ENCODE results near the gene ALPL. TPM values are rescaled to one million over a fixed set of nuclear protein-coding genes. Genes with fewer than 3 reads are reported as not detected.

Gene ALPL
- total RNA-seq, 1 donor from 2014 or later, result 11.7 TPM

DNA sequence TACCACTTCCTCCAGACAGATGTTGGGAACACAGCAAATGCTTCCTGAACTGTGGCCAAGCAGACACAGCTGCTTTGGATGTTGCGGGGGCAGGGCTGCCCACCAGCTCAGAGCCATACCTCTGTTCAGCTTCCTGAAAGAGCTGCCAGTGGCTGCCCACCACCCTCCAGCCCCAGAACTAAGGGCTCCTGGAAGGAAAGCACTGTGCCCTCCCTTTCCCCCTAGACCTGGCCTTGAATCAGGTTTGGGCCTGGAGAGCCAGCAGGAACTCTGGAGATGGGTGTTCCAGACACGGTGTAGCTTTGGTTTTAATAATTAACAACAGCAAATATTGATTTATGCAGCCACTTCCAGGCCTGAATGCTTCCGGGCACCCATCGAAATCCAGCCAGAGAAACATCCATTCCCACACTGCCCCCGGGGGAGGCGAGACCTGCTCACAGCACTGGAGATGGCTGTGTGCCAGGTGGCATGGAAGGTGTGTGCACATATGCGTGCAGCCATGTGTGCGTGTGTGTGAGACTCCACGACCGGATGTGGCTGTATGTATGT, 114.3 kb downstream of the ALPL start:
- DNase-seq (ENCODE audit: low spot score), result no peak
- Mint-ChIP-seq H3K4me3 (ENCODE audit: unreplicated experiment) (no peak overlapping the region), H3K27ac (ENCODE audit: unreplicated experiment) (no peak overlapping the region), H3K9me3 (ENCODE audit: unreplicated experiment) (no peaks in the 10 kb centered on the region), H3K36me3 (ENCODE audit: low read depth, unreplicated experiment) (no peaks in the 10 kb centered on the region), H3K27me3 (ENCODE audit: unreplicated experiment) (peaks cover 16% of the 10 kb centered on the region), H3K4me1 (ENCODE audit: unreplicated experiment) (peaks cover 4% of the 10 kb centered on the region)
- TF ChIP-seq, protein P1, sequence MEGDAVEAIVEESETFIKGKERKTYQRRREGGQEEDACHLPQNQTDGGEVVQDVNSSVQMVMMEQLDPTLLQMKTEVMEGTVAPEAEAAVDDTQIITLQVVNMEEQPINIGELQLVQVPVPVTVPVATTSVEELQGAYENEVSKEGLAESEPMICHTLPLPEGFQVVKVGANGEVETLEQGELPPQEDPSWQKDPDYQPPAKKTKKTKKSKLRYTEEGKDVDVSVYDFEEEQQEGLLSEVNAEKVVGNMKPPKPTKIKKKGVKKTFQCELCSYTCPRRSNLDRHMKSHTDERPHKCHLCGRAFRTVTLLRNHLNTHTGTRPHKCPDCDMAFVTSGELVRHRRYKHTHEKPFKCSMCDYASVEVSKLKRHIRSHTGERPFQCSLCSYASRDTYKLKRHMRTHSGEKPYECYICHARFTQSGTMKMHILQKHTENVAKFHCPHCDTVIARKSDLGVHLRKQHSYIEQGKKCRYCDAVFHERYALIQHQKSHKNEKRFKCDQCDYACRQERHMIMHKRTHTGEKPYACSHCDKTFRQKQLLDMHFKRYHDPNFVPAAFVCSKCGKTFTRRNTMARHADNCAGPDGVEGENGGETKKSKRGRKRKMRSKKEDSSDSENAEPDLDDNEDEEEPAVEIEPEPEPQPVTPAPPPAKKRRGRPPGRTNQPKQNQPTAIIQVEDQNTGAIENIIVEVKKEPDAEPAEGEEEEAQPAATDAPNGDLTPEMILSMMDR (IDR thresholded peaks at IDR 0.05; ENCODE audit: unreplicated experiment), result no peak

DNA sequence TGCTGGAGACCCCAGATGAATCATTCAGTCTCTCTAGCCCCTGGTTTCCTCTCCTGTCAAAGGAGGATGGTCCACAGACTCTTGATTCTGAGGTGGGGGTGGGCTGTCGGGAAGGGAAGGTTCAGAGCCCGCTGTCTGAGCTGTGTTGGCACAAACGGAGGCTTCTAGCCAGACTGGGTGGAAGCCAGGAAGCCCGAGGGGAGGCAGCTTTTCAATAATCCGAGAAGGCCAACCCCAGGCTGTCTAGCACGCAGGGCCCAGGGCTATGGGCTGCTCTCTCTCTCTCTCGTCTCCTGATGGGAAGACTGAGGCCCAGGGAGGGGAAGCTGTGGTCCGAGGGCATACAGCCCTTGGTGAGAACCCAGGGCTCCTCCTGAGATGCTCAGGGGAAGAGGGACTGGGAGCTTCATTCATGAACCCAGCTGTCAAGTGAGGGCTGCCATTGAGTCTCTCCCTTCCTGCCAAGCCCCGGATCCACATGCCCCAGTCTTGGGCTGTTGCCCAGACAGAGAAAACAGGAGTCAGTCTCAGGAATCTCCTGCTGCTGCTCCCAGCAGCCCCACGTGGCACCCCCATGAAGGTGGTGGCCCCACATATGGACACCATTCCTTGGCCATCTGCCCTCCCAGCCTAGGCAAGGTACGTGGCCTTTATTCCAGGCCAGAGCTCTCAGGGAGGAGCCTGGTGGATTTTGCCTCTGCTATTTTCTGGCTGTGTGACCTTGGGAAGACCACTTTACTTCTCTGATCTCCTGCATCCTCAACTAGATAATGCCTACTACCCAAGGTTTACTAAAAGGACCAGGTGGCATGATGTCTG, 115.6 kb downstream of the ALPL start:
- Mint-ChIP-seq H3K36me3 (ENCODE audit: low read depth, unreplicated experiment) (no peaks in the 10 kb centered on the region), H3K27me3 (ENCODE audit: unreplicated experiment) (peaks cover 18% of the 10 kb centered on the region), H3K9me3 (ENCODE audit: unreplicated experiment) (no peaks in the 10 kb centered on the region), H3K4me3 (ENCODE audit: unreplicated experiment) (no peak overlapping the region), H3K4me1 (ENCODE audit: unreplicated experiment) (peaks cover 4% of the 10 kb centered on the region), H3K27ac (ENCODE audit: unreplicated experiment) (no peak overlapping the region)
- TF ChIP-seq, protein P1 (IDR thresholded peaks at IDR 0.05; ENCODE audit: unreplicated experiment), result no peak
- DNase-seq (ENCODE audit: low spot score), result no peak

DNA sequence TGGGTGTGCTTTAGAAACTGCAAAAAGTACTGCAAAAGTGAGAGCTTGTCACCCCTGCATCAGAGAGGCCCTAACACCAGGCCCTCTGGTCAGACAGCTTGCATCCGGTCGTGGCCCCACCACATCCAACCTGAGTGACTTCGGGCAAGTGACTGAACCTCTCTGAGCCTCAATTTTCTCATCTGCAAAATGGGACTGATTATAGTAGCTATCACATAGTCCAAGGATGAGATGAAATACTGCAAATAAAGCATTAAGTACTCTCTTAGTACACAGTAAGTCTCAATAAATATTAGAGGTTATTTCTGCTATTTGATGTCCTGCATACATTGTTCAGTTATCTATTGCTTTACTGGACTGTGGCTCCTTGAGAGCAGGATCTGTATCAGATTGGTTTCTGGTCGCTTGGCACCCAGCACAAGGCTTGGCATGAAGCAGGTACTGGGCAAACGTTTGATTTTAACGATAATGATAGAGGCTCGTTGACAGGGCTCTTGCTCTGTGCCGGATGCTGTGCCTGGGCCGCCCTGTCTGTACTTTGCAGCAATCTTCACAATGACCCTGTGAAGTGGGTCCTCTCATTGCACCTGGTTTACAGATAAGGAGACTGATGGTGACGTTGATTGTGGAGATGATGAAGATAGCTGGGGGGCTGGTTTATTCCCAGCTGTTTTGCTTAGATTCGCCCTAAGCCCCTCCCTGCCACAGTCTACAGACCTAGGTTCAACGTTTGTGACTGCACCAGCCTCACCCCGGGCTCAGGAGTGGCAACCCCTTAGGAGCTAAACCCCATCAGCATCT, 116.4 kb downstream of the ALPL start:
- Mint-ChIP-seq H3K4me3 (ENCODE audit: unreplicated experiment) (no peak overlapping the region), H3K4me1 (ENCODE audit: unreplicated experiment) (peaks cover 4% of the 10 kb centered on the region), H3K27me3 (ENCODE audit: unreplicated experiment) (peaks cover 18% of the 10 kb centered on the region), H3K36me3 (ENCODE audit: low read depth, unreplicated experiment) (no peaks in the 10 kb centered on the region), H3K27ac (ENCODE audit: unreplicated experiment) (no peak overlapping the region), H3K9me3 (ENCODE audit: unreplicated experiment) (no peaks in the 10 kb centered on the region)
- DNase-seq (ENCODE audit: low spot score), result no peak
- TF ChIP-seq, protein P1 (IDR thresholded peaks at IDR 0.05; ENCODE audit: unreplicated experiment), result no peak

DNA sequence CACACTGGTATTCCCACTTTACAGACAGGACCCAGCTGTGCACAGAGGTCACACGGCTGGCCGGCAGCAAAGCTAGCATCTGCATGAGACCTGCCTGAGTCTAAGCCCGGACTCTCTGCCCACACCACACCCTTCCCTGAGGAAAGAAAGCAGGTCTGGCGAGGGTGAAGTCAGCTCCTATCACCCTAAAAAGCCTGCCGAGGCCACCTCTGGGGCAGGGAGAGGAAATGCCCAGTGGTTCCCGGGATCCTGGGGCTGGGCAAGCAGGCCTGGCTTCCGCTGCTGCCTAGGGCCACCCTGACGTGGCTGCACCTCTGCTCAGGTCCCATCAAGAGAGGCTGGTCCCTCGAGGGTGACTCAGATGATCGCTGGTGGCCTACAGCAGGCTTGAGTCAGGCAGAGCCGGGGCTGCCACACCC, 117.7 kb downstream of the ALPL start:
- TF ChIP-seq, protein P1 (IDR thresholded peaks at IDR 0.05; ENCODE audit: unreplicated experiment), result no peak
- H3K36me3 Mint-ChIP-seq (ENCODE audit: low read depth, unreplicated experiment), result no peaks in the 10 kb centered on the region
- no peak overlapping the region for H3K27ac Mint-ChIP-seq (ENCODE audit: unreplicated experiment)
- DNase-seq (ENCODE audit: low spot score), result no peak
- no peaks in the 10 kb centered on the region for H3K4me1 Mint-ChIP-seq (ENCODE audit: unreplicated experiment)
- H3K9me3 Mint-ChIP-seq (ENCODE audit: unreplicated experiment), result no peaks in the 10 kb centered on the region
- H3K4me3 Mint-ChIP-seq (ENCODE audit: unreplicated experiment), result no peak overlapping the region
- peaks cover 11% of the 10 kb centered on the region for H3K27me3 Mint-ChIP-seq (ENCODE audit: unreplicated experiment)

Other genes with a start within 250 kb of the ALPL start
- gene ECE1, start 219.0 kb upstream of the ALPL start, total RNA-seq (ENCODE audit: unreplicated experiment), result 328 TPM
- gene NBPF3, start 69.3 kb upstream of the ALPL start, total RNA-seq (ENCODE audit: unreplicated experiment), result 11.1 TPM
- 0.56 TPM for gene RAP1GAP, start 159.9 kb downstream of the ALPL start, total RNA-seq (ENCODE audit: unreplicated experiment)